PC-3 (cell line): ENCODE data around the gene STX8.

Experiments used
- CTCF ChIP-seq: fragments of 300-600 bp; sonication (generic); conservative IDR thresholded peaks from 2 replicates; pipeline ENCODE4 v1.5.1; 2017; ENCODE audit warnings: antibody characterized with exemption, low read depth, mild to moderate bottlenecking, low read length
- EZH2 ChIP-seq: fragments of 300-600 bp; sonication (generic); IDR thresholded peaks from one replicate; pipeline ENCODE4 v1.6.1; 2017; ENCODE audit warnings: antibody characterized with exemption, mild to moderate bottlenecking, low read length; ENCODE audit not compliant: unreplicated experiment

GRCh38 chr17:9401434-9401833 lies 174.2 kb downstream of the STX8 start:
- no peak for TF ChIP-seq CTCF
- TF ChIP-seq EZH2 = no peak
